C4-2B (cell line): ENCODE data around the gene NDC1.

ENCODE experiments used
- ZFX ChIP-seq: fragments of 450-650 bp; IDR thresholded peaks from 2 replicates; pipeline ENCODE4 v1.6.1; 2017
- TF ChIP-seq, protein P1 (sequence below): fragments of 450-650 bp; conservative IDR thresholded peaks from 2 replicates; pipeline ENCODE4 v1.5.1; 2017; ENCODE audit warnings: mild to moderate bottlenecking

DNA sequence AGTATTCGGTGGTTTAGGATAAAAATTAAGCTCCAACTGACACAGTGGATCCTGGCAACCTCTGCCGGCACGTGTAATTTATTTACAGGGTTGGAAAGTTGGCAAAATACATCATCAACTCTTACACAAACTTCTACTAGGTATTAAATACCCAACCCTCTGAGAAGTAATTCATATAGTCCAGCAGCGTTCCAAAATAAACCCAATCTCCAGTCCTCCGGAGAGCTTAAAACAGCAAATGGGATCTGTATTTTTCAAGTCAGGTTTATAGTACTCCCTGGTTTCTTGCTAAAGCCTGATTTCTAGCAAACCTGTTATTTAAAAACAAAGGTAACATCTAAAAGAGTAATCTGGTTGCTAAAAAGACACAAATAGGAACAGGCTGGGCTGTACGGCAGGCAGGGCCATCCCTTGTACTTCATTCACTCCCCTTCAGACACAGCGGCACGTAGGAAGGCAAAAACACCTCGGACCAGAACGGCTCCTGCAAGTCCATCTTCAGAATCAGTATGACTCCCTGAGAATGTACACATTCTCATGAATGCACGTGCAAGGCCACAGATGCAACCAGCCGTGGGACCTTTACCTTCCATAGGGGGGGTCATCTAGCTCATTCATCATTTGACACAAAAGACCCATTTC is 107.8 kb downstream of the NDC1 start:
- TF ChIP-seq, protein P1, sequence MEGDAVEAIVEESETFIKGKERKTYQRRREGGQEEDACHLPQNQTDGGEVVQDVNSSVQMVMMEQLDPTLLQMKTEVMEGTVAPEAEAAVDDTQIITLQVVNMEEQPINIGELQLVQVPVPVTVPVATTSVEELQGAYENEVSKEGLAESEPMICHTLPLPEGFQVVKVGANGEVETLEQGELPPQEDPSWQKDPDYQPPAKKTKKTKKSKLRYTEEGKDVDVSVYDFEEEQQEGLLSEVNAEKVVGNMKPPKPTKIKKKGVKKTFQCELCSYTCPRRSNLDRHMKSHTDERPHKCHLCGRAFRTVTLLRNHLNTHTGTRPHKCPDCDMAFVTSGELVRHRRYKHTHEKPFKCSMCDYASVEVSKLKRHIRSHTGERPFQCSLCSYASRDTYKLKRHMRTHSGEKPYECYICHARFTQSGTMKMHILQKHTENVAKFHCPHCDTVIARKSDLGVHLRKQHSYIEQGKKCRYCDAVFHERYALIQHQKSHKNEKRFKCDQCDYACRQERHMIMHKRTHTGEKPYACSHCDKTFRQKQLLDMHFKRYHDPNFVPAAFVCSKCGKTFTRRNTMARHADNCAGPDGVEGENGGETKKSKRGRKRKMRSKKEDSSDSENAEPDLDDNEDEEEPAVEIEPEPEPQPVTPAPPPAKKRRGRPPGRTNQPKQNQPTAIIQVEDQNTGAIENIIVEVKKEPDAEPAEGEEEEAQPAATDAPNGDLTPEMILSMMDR: no peak
- TF ChIP-seq ZFX: no peak
